Measurements from ENCODE around the gene TRAPPC5.

- TF ChIP-seq CTCF (IDR thresholded peaks at IDR 0.05) (no peak), POLR2AphosphoS5 (IDR thresholded peaks at IDR 0.05) (no peak), POLR2A (IDR thresholded peaks at IDR 0.05) (no peak), EP300 (IDR thresholded peaks at IDR 0.05) (no peak)
Measured at GRCh38 chr19:7635670-7636069, 45.0 kb upstream of the TRAPPC5 start.

Data from suprapubic skin (tissue), 4 donors.